SJSA1 (cell line): ENCODE measurements around the gene NR3C1. TPM values are rescaled to one million over a fixed set of nuclear protein-coding genes. Genes with fewer than 3 reads are reported as not detected.

Experiments
- DNase-seq, 2 experiments: peaks; one replicate each; pipeline ENCODE4 v3.0.0-alpha.2; 2015 to 2020; ENCODE audit warnings: low spot score in 2 of 2, low read depth in 1 of 2
- H3K27ac ChIP-seq: fragments of 250-450 bp; sonication (Bioruptor Pico); 2 replicates; pipeline ENCODE4 v1.5.1; 2020; ENCODE audit warnings: mild to moderate bottlenecking, moderate library complexity
- H3K27me3 ChIP-seq: fragments of 250-450 bp; sonication (Bioruptor Pico); replicated peaks from 2 replicates; pipeline ENCODE4 v1.5.1; 2020; ENCODE audit warnings: mild to moderate bottlenecking, moderate library complexity
- H3K36me3 ChIP-seq: fragments of 250-450 bp; sonication (Bioruptor Pico); 2 replicates; pipeline ENCODE4 v1.5.1; 2020; ENCODE audit warnings: mild to moderate bottlenecking
- H3K4me1 ChIP-seq: fragments of 250-450 bp; sonication (Bioruptor Pico); replicated peaks from 2 replicates; pipeline ENCODE4 v1.6.1; 2021; ENCODE audit warnings: mild to moderate bottlenecking
- H3K4me3 ChIP-seq: fragments of 250-450 bp; sonication (Bioruptor Pico); 2 replicates; pipeline ENCODE4 v1.5.1; 2020; ENCODE audit warnings: mild to moderate bottlenecking
- H3K9me3 ChIP-seq: fragments of 250-450 bp; sonication (Bioruptor Pico); replicated peaks from 2 replicates; pipeline ENCODE4 v1.5.1; 2020; ENCODE audit warnings: mild to moderate bottlenecking
- total RNA-seq: library from RNA; depleted of rRNA; stranded (reverse); fragments of >200 nt; shearing (Covaris generic); gene quantifications from 2 replicates; pipeline ENCODE4 v1.2.3, GENCODE V29; 2014

Gene NR3C1
- total RNA-seq, 1 experiment from 2014 or later, result 86.5 TPM

GRCh38 chr5:143355710-143356109 is 47.8 kb downstream of the NR3C1 start:
- Histone ChIP-seq H3K4me3 (no peak overlapping the region), H3K4me1 (peaks cover 43% of the 10 kb centered on the region), H3K36me3 (peaks cover 21% of the 10 kb centered on the region), H3K9me3 (no peaks in the 10 kb centered on the region), H3K27me3 (no peaks in the 10 kb centered on the region), H3K27ac (no peak overlapping the region)
- DNase-seq, result peak; percentile 84 to 93

DNA sequence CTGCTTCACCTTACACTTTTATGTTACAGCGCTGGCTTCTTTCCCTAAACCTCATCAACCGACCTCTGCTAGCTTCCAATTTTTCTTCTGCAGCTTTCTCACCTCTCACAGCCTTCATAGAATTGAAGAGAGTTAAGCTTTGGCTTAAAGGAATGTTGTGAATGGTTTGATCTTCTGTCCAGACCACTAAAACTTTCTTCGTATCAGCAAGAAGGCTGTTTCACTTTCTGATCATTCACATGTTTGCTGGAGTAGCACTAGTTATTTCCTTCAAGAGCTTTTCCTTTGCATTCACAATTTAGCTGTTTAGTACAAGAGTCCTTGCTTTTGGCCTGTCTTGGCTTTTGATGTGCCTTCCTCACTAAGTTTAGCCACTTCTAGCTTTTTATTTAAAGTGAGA is 49.5 kb downstream of the NR3C1 start:
- H3K4me1 ChIP-seq, result peaks cover 60% of the 10 kb centered on the region
- H3K36me3 ChIP-seq, result peaks cover 37% of the 10 kb centered on the region
- peak overlapping the region; percentile 12; the same call in 1 of the 2 replicates for H3K27ac ChIP-seq
- H3K27me3 ChIP-seq, result no peaks in the 10 kb centered on the region
- DNase-seq, result no peak
- no peak overlapping the region for H3K4me3 ChIP-seq
- H3K9me3 ChIP-seq, result no peaks in the 10 kb centered on the region

- Histone ChIP-seq H3K4me1 (peaks cover 61% of the 10 kb centered on the region), H3K27ac (no peak overlapping the region), H3K4me3 (no peak overlapping the region), H3K27me3 (no peaks in the 10 kb centered on the region), H3K9me3 (no peaks in the 10 kb centered on the region), H3K36me3 (peaks cover 46% of the 10 kb centered on the region)
- DNase-seq, result no peak
Observed at GRCh38 chr5:143352691-143353090, 50.8 kb downstream of the NR3C1 start.

GRCh38 chr5:143350751-143351602 is 52.5 kb downstream of the NR3C1 start:
- peaks cover 58% of the 10 kb centered on the region for H3K4me1 ChIP-seq
- H3K27me3 ChIP-seq, result no peaks in the 10 kb centered on the region
- H3K36me3 ChIP-seq, result peaks cover 50% of the 10 kb centered on the region
- no peaks in the 10 kb centered on the region for H3K9me3 ChIP-seq
- no peak overlapping the region for H3K4me3 ChIP-seq
- peak overlapping the region; percentile 52 for H3K27ac ChIP-seq
- DNase-seq, result peak in 1 of 2 experiments; percentile 69

- H3K4me3 ChIP-seq, result no peak overlapping the region
- H3K27me3 ChIP-seq, result no peaks in the 10 kb centered on the region
- peaks cover 50% of the 10 kb centered on the region for H3K36me3 ChIP-seq
- no peak for DNase-seq
- peak overlapping the region; percentile 52 for H3K27ac ChIP-seq
- peaks cover 52% of the 10 kb centered on the region for H3K4me1 ChIP-seq
- H3K9me3 ChIP-seq, result no peaks in the 10 kb centered on the region
Observed at GRCh38 chr5:143350341-143350740, 53.1 kb downstream of the NR3C1 start.

GRCh38 chr5:143349177-143349576 is 54.3 kb downstream of the NR3C1 start:
- H3K36me3 ChIP-seq, result peaks cover 50% of the 10 kb centered on the region
- no peak for DNase-seq
- H3K9me3 ChIP-seq, result no peaks in the 10 kb centered on the region
- H3K27me3 ChIP-seq, result no peaks in the 10 kb centered on the region
- no peak overlapping the region for H3K4me3 ChIP-seq
- H3K27ac ChIP-seq, result 0 out of 2 replicates have a peak overlapping the region, but pooled peaks have one; percentile 0
- H3K4me1 ChIP-seq, result peaks cover 44% of the 10 kb centered on the region

DNA sequence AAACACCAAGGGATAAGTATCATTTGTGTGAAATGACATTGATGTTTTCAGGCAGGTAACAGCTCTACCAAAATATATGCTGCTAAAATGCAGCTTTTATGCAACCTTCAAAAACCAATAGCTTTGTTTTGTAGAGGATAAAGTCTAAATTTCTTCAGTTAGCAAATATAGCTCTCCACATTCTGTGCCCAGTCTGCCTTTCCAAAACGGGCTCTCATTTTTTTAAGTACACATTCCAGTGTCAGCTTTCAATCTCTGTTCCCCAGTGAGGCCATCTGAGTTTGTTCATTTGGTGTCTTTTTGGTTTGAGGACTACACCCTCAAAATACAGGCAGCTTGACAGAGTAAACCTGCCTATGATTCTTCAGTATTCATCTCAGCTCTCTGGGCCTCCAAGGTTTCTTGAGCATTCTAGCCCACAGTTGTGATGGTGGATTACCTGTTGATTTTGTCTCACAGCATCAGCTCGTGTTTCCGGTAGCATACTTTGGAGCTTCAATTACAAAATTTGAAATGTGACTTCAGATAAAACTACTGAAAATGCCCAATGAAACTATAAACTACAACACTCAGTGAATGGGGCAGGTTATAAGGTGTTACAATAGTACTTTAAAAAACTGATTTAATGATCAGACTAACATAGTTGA is 55.7 kb downstream of the NR3C1 start:
- H3K36me3 ChIP-seq, result peaks cover 36% of the 10 kb centered on the region
- H3K4me1 ChIP-seq, result peaks cover 30% of the 10 kb centered on the region
- no peak overlapping the region for H3K4me3 ChIP-seq
- H3K9me3 ChIP-seq, result no peaks in the 10 kb centered on the region
- H3K27me3 ChIP-seq, result no peaks in the 10 kb centered on the region
- H3K27ac ChIP-seq, result no peak overlapping the region
- DNase-seq, result no peak

GRCh38 chr5:143347046-143347445 is 56.4 kb downstream of the NR3C1 start:
- no peaks in the 10 kb centered on the region for H3K9me3 ChIP-seq
- no peaks in the 10 kb centered on the region for H3K27me3 ChIP-seq
- no peak overlapping the region for H3K4me3 ChIP-seq
- no peak overlapping the region for H3K27ac ChIP-seq
- H3K36me3 ChIP-seq, result peaks cover 42% of the 10 kb centered on the region
- no peak for DNase-seq
- peaks cover 30% of the 10 kb centered on the region for H3K4me1 ChIP-seq

DNA sequence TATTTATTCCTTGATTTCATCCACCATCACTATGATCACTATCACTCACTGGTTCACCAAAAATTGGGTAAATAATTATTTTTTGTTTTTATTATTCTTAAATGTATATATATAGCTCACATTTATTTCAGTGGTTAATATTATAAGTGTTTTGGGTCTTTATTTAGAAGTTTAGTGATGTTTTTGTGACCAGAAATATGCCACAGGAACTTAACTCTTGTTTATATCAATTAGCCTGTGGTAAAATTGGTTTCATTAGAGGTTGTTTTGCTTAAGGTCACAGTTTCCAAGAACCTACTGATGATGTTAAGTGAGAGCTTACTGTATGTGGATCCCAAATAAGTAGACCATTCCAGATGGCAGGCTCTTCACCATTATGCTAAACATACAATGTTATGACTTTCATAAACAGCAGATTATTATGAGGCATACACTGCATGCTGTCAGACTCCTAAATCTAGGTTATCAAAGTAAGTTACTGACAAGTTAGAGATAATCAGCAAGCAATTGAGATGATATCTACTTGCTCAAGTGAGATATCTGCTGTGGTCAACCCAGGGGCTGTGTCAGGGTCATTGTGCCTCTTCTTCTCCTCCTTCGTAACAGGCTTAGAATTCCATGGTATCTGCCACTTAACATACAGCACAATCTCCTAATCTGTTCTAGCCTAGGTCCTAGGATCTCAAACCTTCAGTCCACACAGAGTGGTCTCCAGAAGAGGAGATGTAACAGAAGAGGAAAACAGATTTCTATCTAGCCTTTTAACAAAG is 57.6 kb downstream of the NR3C1 start:
- Histone ChIP-seq H3K4me1 (peaks cover 34% of the 10 kb centered on the region), H3K27me3 (no peaks in the 10 kb centered on the region), H3K27ac (no peak overlapping the region), H3K9me3 (no peaks in the 10 kb centered on the region), H3K4me3 (no peak overlapping the region), H3K36me3 (peaks cover 38% of the 10 kb centered on the region)
- DNase-seq, result no peak

DNA sequence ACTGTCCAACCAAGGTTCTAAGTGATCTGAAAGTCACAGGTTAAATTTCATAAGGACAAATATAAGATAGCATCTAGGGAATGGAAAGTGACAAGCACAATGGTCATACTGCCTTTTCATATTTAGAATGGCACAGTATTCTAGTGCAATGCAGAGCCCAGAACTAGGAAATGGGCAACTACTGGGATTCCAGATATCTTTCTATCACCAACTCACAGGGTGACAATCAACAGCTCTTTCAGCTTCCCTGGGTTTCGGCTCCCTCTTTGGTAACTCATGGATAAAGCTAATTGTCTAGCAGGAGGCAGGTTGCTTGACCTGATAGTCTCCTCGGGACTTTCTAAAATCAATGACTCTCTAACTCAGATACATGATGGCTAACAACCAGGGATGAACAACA is 60.4 kb downstream of the NR3C1 start:
- no peak overlapping the region for H3K27ac ChIP-seq
- H3K27me3 ChIP-seq, result no peaks in the 10 kb centered on the region
- H3K9me3 ChIP-seq, result no peaks in the 10 kb centered on the region
- DNase-seq, result no peak
- H3K36me3 ChIP-seq, result peaks cover 26% of the 10 kb centered on the region
- no peak overlapping the region for H3K4me3 ChIP-seq
- H3K4me1 ChIP-seq, result peaks cover 26% of the 10 kb centered on the region

GRCh38 chr5:143342607-143343006 is 60.9 kb downstream of the NR3C1 start:
- peaks cover 31% of the 10 kb centered on the region for H3K4me1 ChIP-seq
- peaks cover 22% of the 10 kb centered on the region for H3K36me3 ChIP-seq
- no peak overlapping the region for H3K27ac ChIP-seq
- no peaks in the 10 kb centered on the region for H3K27me3 ChIP-seq
- H3K9me3 ChIP-seq, result no peaks in the 10 kb centered on the region
- DNase-seq, result no peak
- no peak overlapping the region for H3K4me3 ChIP-seq

DNA sequence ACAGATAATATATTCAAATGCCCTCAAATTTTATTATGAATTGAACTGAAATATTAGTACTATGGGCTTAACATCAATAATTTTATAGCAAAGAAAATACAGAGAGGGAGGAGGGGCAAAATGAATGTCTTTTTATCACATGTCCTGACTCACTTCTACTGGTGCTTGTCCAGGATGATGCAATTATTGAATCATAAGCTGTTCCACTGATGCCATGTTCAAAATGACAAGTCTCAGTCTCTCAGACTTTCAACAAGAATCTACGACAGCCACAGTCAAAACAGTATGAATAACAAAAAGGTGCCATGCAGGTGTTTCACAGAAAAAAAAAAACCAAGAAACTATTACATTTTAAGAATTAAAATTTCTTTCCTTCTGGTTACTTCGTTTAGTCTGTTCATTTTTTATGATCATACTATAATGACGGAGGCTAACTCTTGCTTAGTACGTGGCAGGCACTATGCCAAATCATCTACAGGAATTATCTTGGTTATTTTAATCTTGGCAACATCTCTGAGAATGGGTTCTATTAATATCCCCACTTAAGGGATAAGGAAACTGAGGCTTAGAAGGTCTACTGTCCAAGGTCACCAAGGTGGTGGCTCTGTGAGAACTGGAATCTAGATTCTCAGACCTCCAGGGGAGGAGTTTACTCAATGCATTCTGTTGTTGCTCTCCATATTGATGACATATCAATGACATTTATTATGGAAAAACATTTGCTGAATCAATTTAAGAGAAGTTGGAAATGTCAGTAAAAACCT is 61.5 kb downstream of the NR3C1 start:
- peaks cover 18% of the 10 kb centered on the region for H3K36me3 ChIP-seq
- H3K4me3 ChIP-seq, result no peak overlapping the region
- no peak overlapping the region for H3K27ac ChIP-seq
- no peaks in the 10 kb centered on the region for H3K9me3 ChIP-seq
- peaks cover 31% of the 10 kb centered on the region for H3K4me1 ChIP-seq
- H3K27me3 ChIP-seq, result no peaks in the 10 kb centered on the region
- DNase-seq, result no peak
